ENCODE measurements around the gene WNT8B. TPM values are rescaled to one million over a fixed set of nuclear protein-coding genes. Genes with fewer than 3 reads are reported as not detected.

The WNT8B gene
- total and polyA plus RNA-seq, 2 donors: 0.14 to 0.18 TPM

DNA sequence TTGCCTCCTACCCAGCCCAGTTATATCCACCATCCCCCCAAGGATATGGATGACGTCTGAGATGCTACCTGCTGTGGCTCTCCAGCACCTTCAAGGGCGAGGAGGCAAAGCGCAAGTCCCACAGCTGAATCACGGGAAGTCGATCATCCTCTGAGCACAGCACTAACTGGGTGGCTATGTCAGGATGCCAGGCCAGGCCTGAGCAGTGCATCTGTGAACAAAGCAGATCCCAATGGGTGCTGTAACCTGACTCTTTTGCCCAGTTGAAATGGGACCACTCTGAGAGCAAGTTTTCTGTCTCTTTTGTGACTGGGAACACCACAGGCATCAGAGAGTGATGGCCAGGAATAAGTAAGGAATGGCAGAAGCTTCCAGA is 44.5 kb downstream of the WNT8B start:
- no peak for DNase-seq (ENCODE audit: low read depth in 6 of 9, low spot score in 9 of 9)
- Histone ChIP-seq H3K4me3 (ENCODE audit: low read length in 2 of 2) (no peak overlapping the region), H3K4me1 (ENCODE audit: control insufficient read depth in 2 of 2, insufficient read depth in 2 of 2, low read length in 2 of 2) (peaks cover 63 to 78% of the 10 kb centered on the region in 2 donors), H3K27ac (ENCODE audit: low read depth in 1 of 2, low read length in 1 of 2) (no peak overlapping the region), H3K27me3 (ENCODE audit: control insufficient read depth in 2 of 2, insufficient read depth in 1 of 2, low read length in 1 of 2) (no peaks in the 10 kb centered on the region), H3K36me3 (ENCODE audit: control insufficient read depth in 2 of 2, insufficient read depth in 2 of 2, low read length in 1 of 2) (peaks cover 14% of the 10 kb centered on the region in 2 donors), H3K9me3 (ENCODE audit: control insufficient read depth in 2 of 2, insufficient read depth in 1 of 2, low read length in 1 of 2) (peaks cover 0 to 1% of the 10 kb centered on the region in 2 donors)
- WGBS: 92% methylated on average over 5 of the region's 5 CpGs

DNA sequence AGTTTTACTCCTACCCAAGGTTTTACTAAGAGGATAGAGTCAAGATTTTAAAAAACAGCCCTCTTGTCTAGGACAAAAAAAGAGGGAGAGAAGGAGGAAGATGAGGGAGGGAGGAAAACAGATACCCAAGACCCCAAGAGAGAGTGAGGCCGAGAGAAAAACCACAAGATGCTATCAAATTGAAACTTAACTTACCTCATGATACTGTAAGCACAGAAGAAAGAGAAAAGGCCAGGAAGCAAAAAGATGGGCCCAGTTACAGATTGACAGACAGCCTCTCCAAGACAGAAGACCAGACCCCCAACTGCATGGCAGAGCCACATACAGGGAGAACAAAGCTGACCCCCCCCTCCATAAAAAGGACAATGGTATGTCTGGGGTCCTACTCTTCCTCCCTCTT is 45.5 kb downstream of the WNT8B start:
- peaks cover 0 to 1% of the 10 kb centered on the region in 2 donors for H3K9me3 ChIP-seq (ENCODE audit: control insufficient read depth in 2 of 2, insufficient read depth in 1 of 2, low read length in 1 of 2)
- H3K27me3 ChIP-seq (ENCODE audit: control insufficient read depth in 2 of 2, insufficient read depth in 1 of 2, low read length in 1 of 2): no peaks in the 10 kb centered on the region
- peak overlapping the region in 1 of 2 donors; percentile 4 for H3K4me3 ChIP-seq (ENCODE audit: low read length in 2 of 2)
- DNase-seq (ENCODE audit: low read depth in 6 of 9, low spot score in 9 of 9): no peak
- peak overlapping the region; percentile 76 to 84 for H3K27ac ChIP-seq (ENCODE audit: low read depth in 1 of 2, low read length in 1 of 2)
- peaks cover 12 to 14% of the 10 kb centered on the region in 2 donors for H3K36me3 ChIP-seq (ENCODE audit: control insufficient read depth in 2 of 2, insufficient read depth in 2 of 2, low read length in 1 of 2)
- WGBS: 4% methylated on average over 1 of the region's 1 CpG
- H3K4me1 ChIP-seq (ENCODE audit: control insufficient read depth in 2 of 2, insufficient read depth in 2 of 2, low read length in 2 of 2): peaks cover 68 to 81% of the 10 kb centered on the region in 2 donors

DNA sequence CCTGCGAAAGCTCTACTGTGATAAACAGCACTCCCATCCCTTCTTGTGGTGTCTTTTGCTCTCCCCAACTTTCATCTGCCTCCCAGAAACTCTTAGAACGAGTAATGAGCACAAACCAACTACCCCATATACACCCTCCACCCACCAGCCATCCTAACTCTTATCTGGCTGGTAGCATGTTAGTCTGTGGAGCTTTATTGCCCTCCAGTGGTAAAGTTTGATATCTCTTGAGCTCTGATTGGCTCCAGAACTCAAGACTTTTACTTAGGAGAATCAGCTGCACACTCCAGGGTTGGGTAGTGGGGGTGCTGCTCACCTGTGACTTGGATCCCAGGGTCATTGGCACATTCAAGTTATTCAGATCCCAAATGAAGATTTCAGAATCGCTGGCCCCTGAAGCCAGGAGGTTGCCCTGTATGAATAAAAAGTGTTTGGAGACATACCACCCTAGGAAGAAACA is 45.9 kb downstream of the WNT8B start:
- Histone ChIP-seq H3K9me3 (ENCODE audit: control insufficient read depth in 2 of 2, insufficient read depth in 1 of 2, low read length in 1 of 2) (peaks cover 0 to 1% of the 10 kb centered on the region in 2 donors), H3K4me1 (ENCODE audit: control insufficient read depth in 2 of 2, insufficient read depth in 2 of 2, low read length in 2 of 2) (peaks cover 68 to 81% of the 10 kb centered on the region in 2 donors), H3K27ac (ENCODE audit: low read depth in 1 of 2, low read length in 1 of 2) (peak overlapping the region; percentile 84 to 94), H3K27me3 (ENCODE audit: control insufficient read depth in 2 of 2, insufficient read depth in 1 of 2, low read length in 1 of 2) (no peaks in the 10 kb centered on the region), H3K36me3 (ENCODE audit: control insufficient read depth in 2 of 2, insufficient read depth in 2 of 2, low read length in 1 of 2) (peaks cover 12 to 14% of the 10 kb centered on the region in 2 donors), H3K4me3 (ENCODE audit: low read length in 2 of 2) (peak overlapping the region; percentile 4 to 10)
- WGBS: 32% methylated on average over 3 of the region's 3 CpGs
- DNase-seq (ENCODE audit: low read depth in 6 of 9, low spot score in 9 of 9): peak; percentile 64 to 96 (median 87)

DNA sequence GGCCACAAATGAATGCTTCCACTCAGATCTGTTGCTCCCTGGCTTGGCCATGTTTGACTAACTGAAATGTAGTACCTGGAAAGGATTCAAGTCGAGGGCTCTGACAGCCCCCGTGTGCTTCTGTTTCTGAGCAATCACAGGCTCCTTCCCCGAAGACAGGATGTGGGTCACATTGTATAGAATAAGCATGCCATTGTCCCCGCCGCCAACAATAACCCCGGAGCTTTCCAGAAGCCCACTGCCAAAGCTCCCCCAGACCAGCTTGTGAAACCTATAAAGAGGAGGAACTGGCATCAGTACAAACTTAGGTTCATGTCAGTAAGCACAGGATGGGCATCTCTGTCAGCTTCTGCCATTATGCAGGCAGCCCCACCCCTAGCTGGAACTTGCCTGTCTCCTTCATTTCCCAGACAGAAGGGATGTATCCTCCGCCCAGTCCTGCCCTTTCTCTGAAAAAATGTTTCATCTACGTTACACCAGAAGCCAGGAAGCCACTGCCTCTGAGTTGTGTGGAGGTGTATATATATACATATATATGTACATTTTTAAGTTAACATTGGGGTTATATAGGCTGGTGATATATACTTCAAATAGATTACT is 46.5 kb downstream of the WNT8B start:
- peaks cover 68 to 79% of the 10 kb centered on the region in 2 donors for H3K4me1 ChIP-seq (ENCODE audit: control insufficient read depth in 2 of 2, insufficient read depth in 2 of 2, low read length in 2 of 2)
- peaks cover 12 to 14% of the 10 kb centered on the region in 2 donors for H3K36me3 ChIP-seq (ENCODE audit: control insufficient read depth in 2 of 2, insufficient read depth in 2 of 2, low read length in 1 of 2)
- H3K4me3 ChIP-seq (ENCODE audit: low read length in 2 of 2): peak overlapping the region; percentile 1 to 10
- no peaks in the 10 kb centered on the region for H3K27me3 ChIP-seq (ENCODE audit: control insufficient read depth in 2 of 2, insufficient read depth in 1 of 2, low read length in 1 of 2)
- H3K27ac ChIP-seq (ENCODE audit: low read depth in 1 of 2, low read length in 1 of 2): peak overlapping the region; percentile 84 to 94
- WGBS: 10% methylated on average over 8 of the region's 8 CpGs
- DNase-seq (ENCODE audit: low read depth in 6 of 9, low spot score in 9 of 9): peak in 8 of 9 donors; percentile 34 to 89 (median 67)
- H3K9me3 ChIP-seq (ENCODE audit: control insufficient read depth in 2 of 2, insufficient read depth in 1 of 2, low read length in 1 of 2): peaks cover 0 to 1% of the 10 kb centered on the region in 2 donors

DNA sequence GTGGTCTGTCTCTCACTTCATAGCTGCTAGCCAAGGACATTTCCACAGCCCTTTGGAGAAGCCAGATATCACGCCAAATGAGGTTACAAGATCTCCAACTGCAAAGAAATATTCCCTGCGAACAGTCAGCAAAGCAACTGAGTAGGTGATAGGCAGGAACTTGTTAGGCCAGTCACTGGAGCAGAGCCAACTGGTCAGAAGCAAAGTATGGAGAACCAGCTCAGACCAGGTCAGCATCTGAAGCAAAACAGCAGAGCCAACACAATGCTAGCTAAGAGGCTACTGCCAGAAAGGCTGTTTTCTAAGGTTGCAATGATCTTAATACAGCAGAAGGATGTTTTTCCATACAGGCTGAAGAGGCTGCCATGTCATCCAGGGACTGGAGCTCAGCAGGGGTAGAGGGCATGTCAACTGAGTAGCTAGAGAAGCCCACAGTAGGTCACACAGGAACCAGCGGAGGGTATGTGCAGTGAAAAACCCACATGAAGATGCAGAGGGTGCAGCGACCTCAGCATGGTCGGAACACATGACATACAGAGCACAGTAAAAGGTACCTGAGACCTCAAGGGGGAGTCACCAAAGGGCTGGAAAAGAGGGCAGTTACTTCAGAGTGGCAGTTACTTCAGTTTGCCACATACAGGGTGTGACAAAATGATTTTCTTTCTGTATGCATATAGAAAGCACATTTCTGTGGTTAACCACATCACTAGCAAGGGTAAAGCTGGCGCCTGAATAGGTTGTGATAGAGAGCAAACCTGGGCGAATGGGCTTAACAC is 47.9 kb downstream of the WNT8B start:
- peaks cover 60 to 67% of the 10 kb centered on the region in 2 donors for H3K4me1 ChIP-seq (ENCODE audit: control insufficient read depth in 2 of 2, insufficient read depth in 2 of 2, low read length in 2 of 2)
- peak overlapping the region; percentile 82 to 97 for H3K27ac ChIP-seq (ENCODE audit: low read depth in 1 of 2, low read length in 1 of 2)
- no peaks in the 10 kb centered on the region for H3K27me3 ChIP-seq (ENCODE audit: control insufficient read depth in 2 of 2, insufficient read depth in 1 of 2, low read length in 1 of 2)
- 30% methylated on average over 7 of the region's 7 CpGs for WGBS
- H3K9me3 ChIP-seq (ENCODE audit: control insufficient read depth in 2 of 2, insufficient read depth in 1 of 2, low read length in 1 of 2): peaks cover 0 to 1% of the 10 kb centered on the region in 2 donors
- DNase-seq (ENCODE audit: low read depth in 6 of 9, low spot score in 9 of 9): peak; percentile 65 to 96 (median 86)
- H3K36me3 ChIP-seq (ENCODE audit: control insufficient read depth in 2 of 2, insufficient read depth in 2 of 2, low read length in 1 of 2): peaks cover 9 to 10% of the 10 kb centered on the region in 2 donors
- peak overlapping the region in 1 of 2 donors; percentile 3 for H3K4me3 ChIP-seq (ENCODE audit: low read length in 2 of 2)

DNA sequence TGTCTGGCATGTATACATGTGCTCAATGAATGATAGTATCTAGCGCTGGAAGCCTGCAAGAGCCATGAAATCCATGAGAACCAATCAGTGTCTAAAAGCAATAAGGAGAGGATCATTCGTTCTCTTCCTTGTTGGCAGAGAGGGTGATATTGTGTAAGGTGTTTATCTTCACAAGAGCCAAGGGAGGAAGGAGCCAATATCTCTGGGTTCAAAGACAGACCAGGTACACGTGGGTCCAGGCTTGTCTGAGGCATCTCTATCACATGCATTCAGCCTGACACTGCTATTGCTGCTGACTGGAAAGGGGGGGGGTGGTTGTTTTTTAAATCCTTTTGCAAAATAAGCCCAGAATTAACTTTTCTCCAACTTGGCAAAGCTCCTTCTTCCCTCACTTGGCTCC is 52.8 kb downstream of the WNT8B start:
- H3K36me3 ChIP-seq (ENCODE audit: control insufficient read depth in 2 of 2, insufficient read depth in 2 of 2, low read length in 1 of 2): peaks cover 0 to 2% of the 10 kb centered on the region in 2 donors
- H3K4me3 ChIP-seq (ENCODE audit: low read length in 2 of 2): no peak overlapping the region
- H3K27me3 ChIP-seq (ENCODE audit: control insufficient read depth in 2 of 2, insufficient read depth in 1 of 2, low read length in 1 of 2): peaks cover 2 to 19% of the 10 kb centered on the region in 2 donors
- 94% methylated on average over 3 of the region's 3 CpGs for WGBS
- DNase-seq (ENCODE audit: low read depth in 6 of 9, low spot score in 9 of 9): no peak
- H3K4me1 ChIP-seq (ENCODE audit: control insufficient read depth in 2 of 2, insufficient read depth in 2 of 2, low read length in 2 of 2): peaks cover 27 to 36% of the 10 kb centered on the region in 2 donors
- no peak overlapping the region for H3K27ac ChIP-seq (ENCODE audit: low read depth in 1 of 2, low read length in 1 of 2)
- peaks cover 0 to 1% of the 10 kb centered on the region in 2 donors for H3K9me3 ChIP-seq (ENCODE audit: control insufficient read depth in 2 of 2, insufficient read depth in 1 of 2, low read length in 1 of 2)

DNA sequence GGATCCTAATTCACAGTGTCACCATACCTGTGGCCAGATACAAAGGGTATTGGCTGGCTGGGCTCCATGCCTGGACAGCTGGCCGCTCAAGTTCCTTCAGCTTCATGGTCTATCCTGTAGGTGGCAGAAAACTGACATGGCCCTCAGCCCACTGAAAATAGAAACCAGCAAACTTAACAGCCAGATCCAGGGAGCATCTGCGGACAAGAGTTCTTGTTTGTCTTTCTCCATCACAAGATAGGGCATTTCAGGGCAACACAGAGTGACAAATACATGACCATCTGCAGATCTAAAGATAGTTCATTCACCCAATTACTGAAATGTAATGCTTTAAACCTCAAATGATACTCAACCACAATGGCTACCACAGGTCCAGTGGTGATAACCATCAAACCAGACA is 54.0 kb downstream of the WNT8B start:
- Histone ChIP-seq H3K4me3 (ENCODE audit: low read length in 2 of 2) (no peak overlapping the region), H3K9me3 (ENCODE audit: control insufficient read depth in 2 of 2, insufficient read depth in 1 of 2, low read length in 1 of 2) (no peaks in the 10 kb centered on the region), H3K27me3 (ENCODE audit: control insufficient read depth in 2 of 2, insufficient read depth in 1 of 2, low read length in 1 of 2) (peaks cover 2 to 21% of the 10 kb centered on the region in 2 donors), H3K27ac (ENCODE audit: low read depth in 1 of 2, low read length in 1 of 2) (no peak overlapping the region), H3K36me3 (ENCODE audit: control insufficient read depth in 2 of 2, insufficient read depth in 2 of 2, low read length in 1 of 2) (peaks cover 0 to 2% of the 10 kb centered on the region in 2 donors), H3K4me1 (ENCODE audit: control insufficient read depth in 2 of 2, insufficient read depth in 2 of 2, low read length in 2 of 2) (peaks cover 15 to 24% of the 10 kb centered on the region in 2 donors)
- no peak for DNase-seq (ENCODE audit: low read depth in 6 of 9, low spot score in 9 of 9)
- 98% methylated on average over 2 of the region's 2 CpGs for WGBS

DNA sequence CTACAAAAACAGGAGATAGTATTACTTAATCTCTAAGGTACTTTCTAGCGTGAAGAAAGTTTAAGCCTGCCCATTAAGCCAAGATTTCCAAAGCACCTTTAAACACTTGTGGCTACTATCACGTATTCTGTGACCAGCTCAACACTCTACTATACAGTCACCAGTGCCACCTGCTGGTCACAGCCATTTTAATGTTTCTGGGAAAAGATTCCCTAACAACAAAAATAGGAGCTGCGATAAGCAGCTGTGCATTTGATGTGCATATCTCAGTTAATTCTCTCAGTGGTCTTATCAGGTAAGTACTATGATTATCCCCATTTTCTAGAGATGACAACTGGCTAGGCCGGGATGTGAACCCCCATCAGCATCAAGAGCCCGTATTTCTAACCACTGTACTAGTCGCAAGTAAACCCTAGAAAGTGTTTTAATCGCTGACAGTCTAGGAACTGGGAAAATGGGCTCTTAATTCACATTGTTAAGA is 56.0 kb downstream of the WNT8B start:
- Histone ChIP-seq H3K4me3 (ENCODE audit: low read length in 2 of 2) (no peak overlapping the region), H3K27ac (ENCODE audit: low read depth in 1 of 2, low read length in 1 of 2) (no peak overlapping the region), H3K27me3 (ENCODE audit: control insufficient read depth in 2 of 2, insufficient read depth in 1 of 2, low read length in 1 of 2) (peaks cover 2 to 21% of the 10 kb centered on the region in 2 donors), H3K4me1 (ENCODE audit: control insufficient read depth in 2 of 2, insufficient read depth in 2 of 2, low read length in 2 of 2) (peaks cover 5 to 17% of the 10 kb centered on the region in 2 donors), H3K9me3 (ENCODE audit: control insufficient read depth in 2 of 2, insufficient read depth in 1 of 2, low read length in 1 of 2) (no peaks in the 10 kb centered on the region), H3K36me3 (ENCODE audit: control insufficient read depth in 2 of 2, insufficient read depth in 2 of 2, low read length in 1 of 2) (peaks cover 11 to 12% of the 10 kb centered on the region in 2 donors)
- peak in 4 of 9 donors; percentile 42 to 81 (median 64) for DNase-seq (ENCODE audit: low read depth in 6 of 9, low spot score in 9 of 9)
- 32% methylated on average over 7 of the region's 7 CpGs for WGBS

All from thymus (tissue), 11 donors.